Upper lobe of left lung (tissue), 4 donors: Measurements from ENCODE around the gene OPRD1.

ENCODE experiments used
- CTCF ChIP-seq, 6 experiments: fragments of 450-650 bp in 4 of 6; fragments of 200-600 bp in 2 of 6; sonication (generic) in 2 of 6; IDR thresholded peaks; one replicate each; pipeline ENCODE4 v1.5.1; 2016 to 2019; ENCODE audit warnings: antibody characterized with exemption in 6 of 6
- EP300 ChIP-seq, 4 donors: sonication (generic); formaldehyde crosslinking; IDR thresholded peaks; one replicate each; pipeline ENCODE4 v1.5.1; 2017; ENCODE audit warnings: antibody characterized with exemption in 4 of 4, control low read depth in 2 of 4
- POLR2A ChIP-seq, 4 donors: fragments of 450-650 bp; IDR thresholded peaks; one replicate each; pipeline ENCODE4 v1.5.1; 2016 to 2017; ENCODE audit warnings: antibody characterized with exemption in 4 of 4, mild to moderate bottlenecking in 2 of 4
- POLR2AphosphoS5 ChIP-seq, 2 donors: sonication (generic); formaldehyde crosslinking; IDR thresholded peaks; one replicate each; pipeline ENCODE4 v1.5.1; 2017; ENCODE audit warnings: antibody characterized with exemption in 2 of 2

- TF ChIP-seq POLR2A (IDR thresholded peaks at IDR 0.05) (no peak), CTCF (IDR thresholded peaks at IDR 0.05) (no peak), POLR2AphosphoS5 (IDR thresholded peaks at IDR 0.05) (no peak), EP300 (IDR thresholded peaks at IDR 0.05) (no peak)
Measured at GRCh38 chr1:28855969-28856368, 44.0 kb downstream of the OPRD1 start.
